H9 (cell line): ENCODE measurements around the gene ITGB2. TPM values are rescaled to one million over a fixed set of nuclear protein-coding genes. Genes with fewer than 3 reads are reported as not detected.
A peak's percentile ranks its signal among the peaks of the same experiment; 100 is the strongest.

Experiments used
- DNase-seq: peaks from one replicate; pipeline ENCODE4 v3.0.0-alpha.2; 2017
- H2AFZ ChIP-seq: one replicate; pipeline ENCODE4 v1.6.1; 2013; ENCODE audit warnings: mild to moderate bottlenecking, low read length, control low read depth, moderate library complexity
- H2AK5ac ChIP-seq: 2 replicates; pipeline ENCODE4 v1.6.1; 2013; ENCODE audit warnings: low read length, control low read depth, mixed read lengths; ENCODE audit not compliant: insufficient read length
- H2BK120ac ChIP-seq: one replicate; pipeline ENCODE4 v1.6.1; 2013; ENCODE audit warnings: low read depth, mild to moderate bottlenecking, low read length, control low read depth, inconsistent platforms; ENCODE audit not compliant: poor library complexity, severe bottlenecking
- H2BK12ac ChIP-seq: 2 replicates; pipeline ENCODE4 v1.6.1; 2013; ENCODE audit warnings: low read length, control low read depth, mixed read lengths, low read depth; ENCODE audit not compliant: insufficient read length
- H2BK15ac ChIP-seq: 2 replicates; pipeline ENCODE4 v1.6.1; 2013; ENCODE audit warnings: low read depth, low read length, control low read depth
- H2BK20ac ChIP-seq: one replicate; pipeline ENCODE4 v1.6.1; 2013; ENCODE audit warnings: low read depth, mild to moderate bottlenecking, low read length, control low read depth, inconsistent platforms; ENCODE audit not compliant: poor library complexity, severe bottlenecking
- H2BK5ac ChIP-seq: 2 replicates; pipeline ENCODE4 v1.6.1; 2013; ENCODE audit warnings: low read length, control low read depth, mixed read lengths; ENCODE audit not compliant: insufficient read length
- H3K14ac ChIP-seq: 2 replicates; pipeline ENCODE4 v1.6.1; 2013; ENCODE audit warnings: low read length, control low read depth; ENCODE audit not compliant: insufficient read depth
- H3K18ac ChIP-seq: 2 replicates; pipeline ENCODE4 v1.6.1; 2013; ENCODE audit warnings: low read depth, mild to moderate bottlenecking, mixed read lengths, low read length, control low read depth; ENCODE audit not compliant: insufficient read length
- H3K23ac ChIP-seq: 2 replicates; pipeline ENCODE4 v1.6.1; 2013; ENCODE audit warnings: low read length, control low read depth, mixed read lengths, low read depth; ENCODE audit not compliant: insufficient read length
- H3K23me2 ChIP-seq: 2 replicates; pipeline ENCODE4 v1.6.1; 2013; ENCODE audit warnings: low read depth, mild to moderate bottlenecking, mixed read lengths, low read length, control low read depth; ENCODE audit not compliant: insufficient read length, poor library complexity, severe bottlenecking
- H3K27ac ChIP-seq: 2 replicates; pipeline ENCODE4 v1.5.1; 2013; ENCODE audit warnings: low read length, control low read depth, mixed read lengths, low read depth; ENCODE audit not compliant: insufficient read length
- H3K27me3 ChIP-seq: 2 replicates; pipeline ENCODE4 v1.6.1; 2013; ENCODE audit warnings: low read length, control low read depth, inconsistent platforms; ENCODE audit not compliant: insufficient read depth
- H3K4ac ChIP-seq: 2 replicates; pipeline ENCODE4 v1.6.1; 2013; ENCODE audit warnings: low read depth, mild to moderate bottlenecking, control low read depth, inconsistent platforms, low read length, moderate library complexity
- H3K4me1 ChIP-seq: 2 replicates; pipeline ENCODE4 v1.6.1; 2013; ENCODE audit warnings: low read length, control low read depth, inconsistent platforms; ENCODE audit not compliant: insufficient read depth
- H3K4me2 ChIP-seq: 2 replicates; pipeline ENCODE4 v1.6.1; 2013; ENCODE audit warnings: low read length, control low read depth, mixed read lengths; ENCODE audit not compliant: insufficient read length, insufficient read depth
- H3K56ac ChIP-seq: 2 replicates; pipeline ENCODE4 v1.6.1; 2013; ENCODE audit warnings: low read depth, mild to moderate bottlenecking, mixed read lengths, low read length, control low read depth; ENCODE audit not compliant: insufficient read length
- H3K79me1 ChIP-seq: 2 replicates; pipeline ENCODE4 v1.6.1; 2013; ENCODE audit warnings: low read depth, mild to moderate bottlenecking, moderate library complexity, low read length, control low read depth, inconsistent platforms; ENCODE audit not compliant: insufficient read depth, poor library complexity, severe bottlenecking
- H3K79me2 ChIP-seq: 2 replicates; pipeline ENCODE4 v1.6.1; 2013; ENCODE audit warnings: low read length, control low read depth, inconsistent platforms; ENCODE audit not compliant: insufficient read depth
- H3K9ac ChIP-seq: 2 replicates; pipeline ENCODE4 v1.6.1; 2013; ENCODE audit warnings: low read length, control low read depth, mixed read lengths; ENCODE audit not compliant: insufficient read length; ENCODE audit errors: extremely low read depth
- H3K9me3 ChIP-seq: one replicate; pipeline ENCODE4 v1.6.1; 2013; ENCODE audit warnings: low read depth, low read length, inconsistent platforms; ENCODE audit not compliant: control insufficient read depth
- H3T11ph ChIP-seq: one replicate; pipeline ENCODE4 v1.6.1; 2013; ENCODE audit warnings: mild to moderate bottlenecking, low read length, control low read depth, inconsistent platforms
- H4K20me1 ChIP-seq: one replicate; pipeline ENCODE4 v1.6.1; 2013; ENCODE audit not compliant: control insufficient read depth, insufficient read length, insufficient read depth
- H4K5ac ChIP-seq: 2 replicates; pipeline ENCODE4 v1.6.1; 2013; ENCODE audit warnings: low read depth, mild to moderate bottlenecking, mixed read lengths, low read length, control low read depth; ENCODE audit not compliant: insufficient read length
- H4K8ac ChIP-seq: replicated peaks from 2 replicates; pipeline ENCODE4 v1.6.1; 2013; ENCODE audit warnings: low read length, control low read depth, mixed read lengths, low read depth; ENCODE audit not compliant: insufficient read length
- H4K91ac ChIP-seq: 2 replicates; pipeline ENCODE4 v1.6.1; 2013; ENCODE audit warnings: low read depth, mild to moderate bottlenecking, moderate library complexity, mixed read lengths, low read length, control low read depth; ENCODE audit not compliant: insufficient read length
- H3K27ac Mint-ChIP-seq, 3 experiments: 2 replicates in 2 of 3; 3 replicates in 1 of 3; pipeline ENCODE4 v1.8.0; 2020 to 2021; ENCODE audit warnings: mixed read lengths in 3 of 3, mild to moderate bottlenecking in 1 of 3, moderate library complexity in 1 of 3
- H3K27me3 Mint-ChIP-seq: 2 replicates; pipeline ENCODE4 v1.8.0; 2021; ENCODE audit warnings: low read depth, mild to moderate bottlenecking, moderate library complexity, mixed read lengths
- H3K36me3 Mint-ChIP-seq, 3 experiments: 2 replicates in 2 of 3; 3 replicates in 1 of 3; pipeline ENCODE4 v1.8.0; 2020 to 2021; ENCODE audit warnings: low read depth in 3 of 3, mixed read lengths in 3 of 3; ENCODE audit not compliant: insufficient read depth in 1 of 3
- H3K4me1 Mint-ChIP-seq, 2 experiments: 2 replicates each; pipeline ENCODE4 v1.8.0; 2020; ENCODE audit warnings: mixed read lengths in 2 of 2
- H3K4me3 Mint-ChIP-seq, 2 experiments: 2 replicates in 1 of 2; 3 replicates in 1 of 2; pipeline ENCODE4 v1.8.0; 2020 to 2021; ENCODE audit warnings: mild to moderate bottlenecking in 2 of 2, mixed read lengths in 2 of 2, moderate library complexity in 1 of 2
- H3K9me3 Mint-ChIP-seq, 2 experiments: 2 replicates in 1 of 2; 3 replicates in 1 of 2; pipeline ENCODE4 v1.8.0; 2020; ENCODE audit warnings: mild to moderate bottlenecking in 2 of 2, mixed read lengths in 2 of 2, moderate library complexity in 1 of 2
- CTCF ChIP-seq: fragments of 200-600 bp; sonication (generic); conservative IDR thresholded peaks from 3 replicates; pipeline ENCODE4 v1.8.0; 2021; ENCODE audit warnings: antibody characterized with exemption, mild to moderate bottlenecking
- WGBS: extraction: QIAGEN DNeasy Blood & Tissue Kit; methylation state at CpG from one replicate; pipeline ENCODE4 v1.1.7; 2013; ENCODE audit warnings: missing lambda C conversion rate, low lambda C conversion rate, mixed read lengths; ENCODE audit not compliant: insufficient read length; ENCODE audit errors: extremely low coverage; 5-methylcytosine and 5-hydroxymethylcytosine counted together
- total RNA-seq: library from RNA; stranded (reverse); gene quantifications from 2 replicates; pipeline ENCODE4 v1.2.1, GENCODE V29; 2021

Gene ITGB2
- total RNA-seq, 1 experiment from 2014 or later: 1.1 TPM

DNA sequence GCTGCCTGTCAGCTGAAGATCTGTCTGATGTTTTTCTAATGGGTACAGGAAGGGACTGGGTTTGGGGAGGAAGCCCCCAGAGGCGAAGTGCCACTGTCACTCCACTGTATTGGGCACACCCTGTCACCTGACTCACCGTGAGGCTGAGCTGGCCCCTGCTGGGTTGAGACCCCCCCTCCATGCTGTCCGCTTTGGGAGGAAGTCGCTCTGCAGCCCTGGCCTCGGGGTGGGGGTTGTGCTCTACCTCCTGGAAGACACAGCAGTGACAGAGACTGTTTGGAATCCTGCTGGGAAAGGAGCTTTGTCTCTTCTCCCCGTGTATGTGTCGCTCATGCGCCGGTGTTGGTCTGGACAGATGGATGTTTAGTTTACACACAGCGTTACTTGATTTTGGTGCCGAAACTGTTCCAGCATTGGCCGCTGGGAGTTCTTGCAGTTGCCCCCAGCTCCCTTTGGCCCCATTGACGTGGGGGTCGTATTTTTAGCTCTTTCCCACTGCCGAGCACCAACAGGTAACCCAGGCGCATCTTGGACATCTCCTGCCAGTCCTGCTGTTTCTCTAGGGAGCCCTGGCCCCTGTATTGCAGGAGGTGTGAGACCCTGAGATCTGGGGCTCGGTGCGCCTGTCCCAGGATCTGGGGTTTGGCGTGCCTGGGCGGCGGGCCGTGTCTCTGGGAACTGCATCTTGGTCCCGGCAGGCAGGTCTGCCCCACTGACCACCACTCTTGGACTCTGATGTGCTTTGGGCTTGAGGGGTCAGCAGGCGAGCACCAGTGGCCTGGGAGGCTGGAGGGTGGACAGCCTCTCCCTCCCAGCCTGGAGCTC lies 49.4 kb upstream of the ITGB2 start:
- Histone ChIP-seq H3K14ac (no peak overlapping the region), H3K4ac (no peak overlapping the region), H3K79me1 (peaks cover 3% of the 10 kb centered on the region), H3K18ac (no peak overlapping the region), H3K23ac (no peak overlapping the region), H4K8ac (no peak overlapping the region), H2BK20ac (no peak overlapping the region), H3K4me2 (no peak overlapping the region), H3K9ac (no peak overlapping the region), H3K23me2 (no peaks in the 10 kb centered on the region), H2AK5ac (no peak overlapping the region), H3K4me1 (no peaks in the 10 kb centered on the region), H2BK12ac (no peak overlapping the region), H3K27ac (no peak overlapping the region), H4K91ac (no peak overlapping the region), H4K20me1 (peaks cover 2% of the 10 kb centered on the region), H3K27me3 (no peaks in the 10 kb centered on the region), H2BK5ac (no peak overlapping the region), H4K5ac (no peak overlapping the region), H3K9me3 (no peaks in the 10 kb centered on the region), H2BK120ac (no peak overlapping the region), H2AFZ (no peak overlapping the region), H2BK15ac (no peak overlapping the region), H3K56ac (no peak overlapping the region), H3K79me2 (no peaks in the 10 kb centered on the region), H3T11ph (no peak overlapping the region)
- Mint-ChIP-seq H3K4me1 (peaks cover 17 to 29% of the 10 kb centered on the region in 2 experiments), H3K27ac (peak overlapping the region in 2 of 3 experiments; percentile 56 to 84; a peak in 5 of 7 replicates), H3K9me3 (no peaks in the 10 kb centered on the region), H3K36me3 (peaks cover 15 to 45% (median 44%) of the 10 kb centered on the region in 3 experiments), H3K27me3 (no peaks in the 10 kb centered on the region), H3K4me3 (no peak overlapping the region)
- no peak for TF ChIP-seq CTCF
- no peak for DNase-seq
- WGBS: no CpG with 5 or more reads among the region's 24 CpGs
